Activated CD4-positive, alpha-beta memory T cell treated with anti-CD3 and anti-CD28 coated beads for 36 hours (primary cell): Measurements from ENCODE around the gene XAGE3. TPM values are rescaled to one million over a fixed set of nuclear protein-coding genes. Genes with fewer than 3 reads are reported as not detected.
"Not testable (repeated sequence)": the region's sequence is repeated elsewhere in the genome, so short reads cannot be mapped to it uniquely, and the experiment has no call there.

Experiments used
- CTCF ChIA-PET: fragments of 350-600 bp; sonication (Branson Sonifier 250); formaldehyde crosslinking; loops from one replicate; lab custom pipeline; 2021; ENCODE audit warnings: antibody characterized with exemption, inconsistent platforms; lab: Charles Lee
- POLR2A ChIA-PET: fragments of 350-600 bp; sonication (Branson Sonifier 250); formaldehyde crosslinking; loops from one replicate; lab custom pipeline; 2021; ENCODE audit warnings: antibody characterized with exemption; lab: Charles Lee
- DNase-seq: peaks from one replicate; pipeline ENCODE4 v3.0.0-alpha.2; 2020
- H3K27ac Mint-ChIP-seq: one replicate; pipeline ENCODE4 v1.8.0; 2021; ENCODE audit warnings: mixed read lengths
- H3K27me3 Mint-ChIP-seq: one replicate; pipeline ENCODE4 v1.8.0; 2021; ENCODE audit warnings: mixed read lengths
- H3K36me3 Mint-ChIP-seq: one replicate; pipeline ENCODE4 v1.8.0; 2021; ENCODE audit warnings: mixed read lengths
- H3K4me1 Mint-ChIP-seq: one replicate; pipeline ENCODE4 v1.8.0; 2021; ENCODE audit warnings: low read depth, mixed read lengths
- H3K4me3 Mint-ChIP-seq: one replicate; pipeline ENCODE4 v1.8.0; 2021; ENCODE audit warnings: mild to moderate bottlenecking, mixed read lengths
- H3K9me3 Mint-ChIP-seq: one replicate; pipeline ENCODE4 v1.8.0; 2021; ENCODE audit warnings: mixed read lengths
- intact Hi-C: fragments of 100-400 bp; cut with micrococcal nuclease; formaldehyde crosslinking; loops from one replicate; pipeline ENCODE4 v1.15.1; 2023
- total RNA-seq, 2 experiments: library from RNA; stranded (reverse); gene quantifications; one replicate each; pipeline ENCODE4 v1.2.3, GENCODE V29; 2021

XAGE3 gene
- total RNA-seq, result not detected

DNA sequence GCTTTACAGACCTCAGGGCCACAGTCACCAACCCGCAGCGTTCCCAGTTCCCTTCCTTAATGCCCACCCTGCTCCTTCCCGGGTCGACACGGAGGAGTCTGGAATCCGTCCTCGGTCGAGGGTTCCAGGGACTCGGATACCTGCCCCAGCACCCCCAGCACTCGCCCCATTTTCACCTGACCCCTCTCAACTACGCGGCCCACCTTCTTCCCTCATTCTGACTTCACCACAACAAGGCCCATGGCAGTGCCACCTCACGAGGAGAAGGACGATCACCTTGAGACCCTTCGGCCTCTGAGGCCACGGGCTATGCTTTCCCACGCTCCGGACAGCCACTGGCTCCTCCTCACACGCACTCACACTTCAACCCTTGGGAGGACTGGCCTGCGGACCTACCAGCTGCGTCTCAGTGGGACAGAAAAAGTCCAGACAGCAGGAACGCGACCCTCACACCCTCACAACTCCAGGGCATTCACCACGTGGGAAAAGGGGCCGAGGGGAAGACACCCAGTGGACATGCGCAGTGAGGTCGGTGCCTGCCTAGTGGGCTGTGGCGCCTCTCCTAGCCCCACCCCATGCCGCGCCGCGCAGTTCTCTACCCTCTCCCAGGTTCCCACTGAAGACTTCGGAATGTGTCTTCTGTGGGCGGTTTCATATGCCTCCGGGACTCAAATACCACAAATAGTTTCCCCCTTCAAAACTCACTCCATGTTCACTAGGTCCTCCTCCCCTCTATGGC lies at the start of gene XAGE3:
Gene XAGE3, minus strand, starts transcription at position 474 of the 739 bp plus-strand sequence. CDS start 950 bp downstream, outside the sequence.
- Mint-ChIP-seq H3K36me3 (no peaks in the 10 kb centered on the region), H3K27ac (no peak within 1 kb of the TSS)

DNA sequence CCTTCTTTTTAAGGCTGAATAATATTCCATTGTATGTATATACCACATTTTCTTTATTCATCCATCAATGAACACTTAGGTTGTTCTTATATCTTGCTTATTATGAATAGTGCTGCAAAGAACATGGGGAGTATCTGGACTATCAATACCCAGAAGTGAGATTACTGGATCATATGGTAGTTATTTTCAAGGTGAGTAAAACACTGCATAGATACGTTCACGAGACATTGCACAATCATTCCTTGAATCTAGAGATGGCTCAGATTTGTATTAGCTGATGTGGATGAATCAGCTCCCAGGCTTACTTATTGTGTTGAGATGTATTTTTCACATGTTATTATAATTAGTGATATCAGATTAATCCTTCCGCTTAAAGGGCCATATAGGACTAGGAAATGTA lies 46.8 kb upstream of the XAGE3 start:
- H3K27ac Mint-ChIP-seq, intact Hi-C loops, H3K4me3 Mint-ChIP-seq, CTCF ChIA-PET, H3K4me1 Mint-ChIP-seq, POLR2A ChIA-PET, H3K9me3 Mint-ChIP-seq, DNase-seq, H3K36me3 Mint-ChIP-seq, H3K27me3 Mint-ChIP-seq: not testable (repeated sequence)

More for the DNA sequence above, at the start of gene XAGE3:
- peaks cover 3% of the 10 kb centered on the region for H3K27me3 Mint-ChIP-seq
- POLR2A ChIA-PET, result no interaction called here
- DNase-seq, result no peak
- no peak within 1 kb of the TSS for H3K4me3 Mint-ChIP-seq
- intact Hi-C loops, result no loop called here
- no peaks in the 10 kb centered on the region for H3K9me3 Mint-ChIP-seq
- no peaks in the 10 kb centered on the region for H3K4me1 Mint-ChIP-seq
- CTCF ChIA-PET, result no interaction called here

- H3K9me3 Mint-ChIP-seq, H3K27ac Mint-ChIP-seq, H3K4me1 Mint-ChIP-seq, CTCF ChIA-PET, POLR2A ChIA-PET, DNase-seq, H3K27me3 Mint-ChIP-seq, intact Hi-C loops, H3K36me3 Mint-ChIP-seq, H3K4me3 Mint-ChIP-seq: not testable (repeated sequence)
Measured at GRCh38 chrX:52913681-52914080, 45.8 kb upstream of the XAGE3 start.

DNA sequence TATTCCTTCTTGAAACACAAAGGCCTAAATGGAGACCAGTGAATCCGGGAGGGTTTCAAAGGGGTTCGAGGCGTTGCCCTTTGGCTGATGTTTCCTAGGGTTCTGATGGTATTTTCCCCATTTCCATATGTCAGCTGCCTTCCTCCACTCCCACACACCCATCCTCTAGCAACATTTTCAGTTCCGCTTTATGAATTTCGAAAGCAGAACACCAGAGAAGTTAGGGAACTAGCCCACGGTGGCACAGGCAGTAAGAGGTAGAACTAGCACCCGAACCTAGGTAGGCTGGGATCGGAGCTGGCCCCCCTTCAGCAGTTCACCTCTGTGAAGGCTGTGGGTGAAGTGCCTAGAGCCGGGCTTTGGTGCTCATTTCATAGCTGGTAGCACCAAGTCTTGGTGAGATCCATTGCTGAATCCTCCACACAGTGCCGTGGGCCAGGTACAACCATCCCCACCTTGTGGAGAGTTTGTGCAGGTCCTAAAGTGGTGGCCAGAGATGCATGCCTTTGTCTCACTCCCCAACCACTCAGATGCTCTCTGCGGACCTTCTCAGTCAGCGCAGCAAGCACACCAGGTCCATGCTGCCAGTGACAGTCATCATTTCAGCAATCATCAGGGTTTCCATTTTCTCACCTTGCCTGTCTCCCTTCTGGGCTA lies 41.6 kb upstream of the XAGE3 start:
- CTCF ChIA-PET, DNase-seq, H3K4me3 Mint-ChIP-seq: not testable (repeated sequence)

DNA sequence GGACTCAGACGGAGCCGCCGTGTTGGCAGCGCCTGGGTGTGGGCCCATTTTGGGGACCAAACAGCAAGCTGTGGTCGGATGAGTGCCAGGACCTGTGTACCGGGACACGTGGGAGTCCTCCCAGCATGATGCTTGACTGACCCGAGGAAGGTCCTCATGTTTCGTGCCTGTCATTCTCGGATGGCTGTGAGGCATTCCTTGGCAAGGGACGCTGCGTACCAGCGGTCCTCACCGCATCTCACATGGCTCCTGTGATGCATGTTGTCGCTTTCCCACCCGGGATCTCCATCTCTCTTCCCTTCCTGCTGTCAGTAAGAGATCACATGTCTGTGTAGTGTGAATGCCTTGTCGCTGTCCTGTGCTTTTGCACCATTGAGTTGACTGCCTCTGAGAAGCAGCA lies 40.0 kb upstream of the XAGE3 start:
- intact Hi-C loops, H3K4me1 Mint-ChIP-seq, H3K36me3 Mint-ChIP-seq, H3K4me3 Mint-ChIP-seq, H3K27me3 Mint-ChIP-seq, POLR2A ChIA-PET, H3K27ac Mint-ChIP-seq, CTCF ChIA-PET, H3K9me3 Mint-ChIP-seq, DNase-seq: not testable (repeated sequence)

More for the DNA sequence above, 41.6 kb upstream of the XAGE3 start:
- intact Hi-C loops, H3K27me3 Mint-ChIP-seq, H3K27ac Mint-ChIP-seq, H3K36me3 Mint-ChIP-seq, H3K4me1 Mint-ChIP-seq, POLR2A ChIA-PET, H3K9me3 Mint-ChIP-seq: not testable (repeated sequence)

- not testable (repeated sequence) for H3K4me3 Mint-ChIP-seq
Measured at GRCh38 chrX:52907137-52907536, 39.3 kb upstream of the XAGE3 start.

DNA sequence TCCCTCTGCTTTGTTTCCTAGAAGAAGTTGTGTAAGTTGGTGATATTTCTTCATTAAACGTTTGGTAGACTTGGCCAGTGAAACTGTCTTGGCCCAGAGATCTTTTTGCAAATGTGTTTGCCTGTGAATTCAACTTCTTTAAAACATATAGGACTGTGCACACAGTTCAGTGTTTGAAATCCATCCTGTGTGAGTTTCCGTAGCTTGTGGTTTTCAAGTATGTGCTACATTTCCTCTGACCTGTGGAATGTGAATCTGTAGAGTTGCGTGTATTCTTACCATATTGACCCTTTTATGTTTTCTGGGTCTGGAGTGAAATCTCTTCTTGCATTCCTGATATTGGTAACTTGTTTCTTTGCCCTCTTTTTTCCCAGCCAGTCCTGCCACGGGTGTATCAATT lies 38.2 kb upstream of the XAGE3 start:
- H3K4me3 Mint-ChIP-seq, H3K4me1 Mint-ChIP-seq, H3K27me3 Mint-ChIP-seq, H3K36me3 Mint-ChIP-seq, DNase-seq, intact Hi-C loops, H3K27ac Mint-ChIP-seq, H3K9me3 Mint-ChIP-seq, CTCF ChIA-PET, POLR2A ChIA-PET: not testable (repeated sequence)

More at GRCh38 chrX:52907137-52907536, 39.3 kb upstream of the XAGE3 start:
- H3K27me3 Mint-ChIP-seq, POLR2A ChIA-PET, H3K27ac Mint-ChIP-seq, H3K36me3 Mint-ChIP-seq, DNase-seq, intact Hi-C loops, H3K9me3 Mint-ChIP-seq, H3K4me1 Mint-ChIP-seq, CTCF ChIA-PET: not testable (repeated sequence)

- intact Hi-C loops, H3K9me3 Mint-ChIP-seq, H3K4me3 Mint-ChIP-seq, H3K36me3 Mint-ChIP-seq, CTCF ChIA-PET, DNase-seq, H3K27ac Mint-ChIP-seq, H3K4me1 Mint-ChIP-seq, POLR2A ChIA-PET, H3K27me3 Mint-ChIP-seq: not testable (repeated sequence)
Measured at GRCh38 chrX:52905531-52905930, 37.6 kb upstream of the XAGE3 start.

DNA sequence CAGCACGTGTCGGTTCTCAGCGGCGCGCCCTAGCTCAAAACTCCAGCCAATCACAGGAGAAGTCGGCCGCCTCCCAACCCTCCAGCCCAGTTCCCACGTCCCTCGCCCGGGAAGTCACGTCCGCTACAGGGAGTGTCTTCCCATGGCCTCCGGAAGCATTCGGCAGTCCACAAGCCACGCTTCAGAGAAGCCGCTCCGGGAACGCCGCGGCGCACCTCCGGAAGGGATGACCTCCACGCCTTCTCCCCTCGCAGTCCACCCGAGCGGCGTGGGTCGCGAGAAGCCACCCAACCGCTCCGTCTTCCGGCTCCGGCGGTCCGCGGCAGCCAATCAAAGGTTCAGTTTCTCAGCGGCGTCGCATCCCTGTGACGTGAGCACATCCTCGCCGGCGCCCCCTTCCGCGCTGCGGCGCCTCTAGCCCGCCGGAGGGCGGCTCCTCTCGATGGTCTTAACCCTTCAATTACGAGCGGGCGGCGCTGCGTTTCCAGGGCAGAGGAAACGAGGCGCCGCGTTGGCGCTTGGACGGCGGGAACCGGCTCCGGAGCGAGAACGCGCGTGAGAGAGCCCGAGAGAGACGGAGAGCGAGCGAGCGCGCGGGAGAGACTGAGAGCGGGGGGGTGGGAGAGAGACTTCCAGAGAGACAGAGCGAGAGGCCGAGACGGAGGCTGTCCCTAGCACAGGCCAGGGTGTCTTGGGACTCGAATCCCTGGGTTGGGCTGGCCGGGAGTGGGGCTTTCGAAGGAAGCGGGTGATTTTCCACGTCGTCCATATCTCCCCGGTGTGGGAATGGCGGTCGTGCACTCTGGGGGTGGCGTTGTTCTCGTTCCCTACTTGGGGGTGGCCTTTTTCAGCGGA lies 29.2 kb upstream of the XAGE3 start, which contains the start of gene FAM156B:
Gene FAM156B, plus strand, starts transcription at position 476 of the 855 bp plus-strand sequence. CDS start 9,896 bp downstream, outside the sequence.
- H3K4me1 Mint-ChIP-seq, DNase-seq, intact Hi-C loops, POLR2A ChIA-PET, CTCF ChIA-PET, H3K27ac Mint-ChIP-seq, H3K36me3 Mint-ChIP-seq, H3K9me3 Mint-ChIP-seq, H3K27me3 Mint-ChIP-seq, H3K4me3 Mint-ChIP-seq: not testable (repeated sequence)

DNA sequence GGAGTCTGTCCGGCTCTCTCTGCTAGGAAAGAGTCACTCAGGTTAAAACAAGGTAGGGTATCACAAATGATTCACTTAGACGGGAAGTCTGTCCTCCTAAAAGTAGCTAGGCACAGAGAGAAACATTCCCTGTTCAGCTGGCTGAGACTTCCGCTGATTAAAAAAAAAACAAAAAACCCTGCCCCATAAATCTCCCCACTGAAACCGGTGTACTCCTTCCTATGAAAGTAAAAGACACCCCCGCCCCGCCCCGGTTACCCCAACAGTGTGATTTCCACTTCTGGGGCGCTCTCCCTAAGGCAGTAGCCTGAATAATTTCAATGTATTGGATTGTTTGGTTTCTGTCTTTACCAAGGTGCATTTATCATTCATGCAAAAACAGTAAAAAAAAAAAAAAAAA lies 28.6 kb upstream of the XAGE3 start:
- H3K27me3 Mint-ChIP-seq, H3K27ac Mint-ChIP-seq, H3K36me3 Mint-ChIP-seq, DNase-seq, CTCF ChIA-PET, intact Hi-C loops, H3K9me3 Mint-ChIP-seq, H3K4me3 Mint-ChIP-seq, H3K4me1 Mint-ChIP-seq, POLR2A ChIA-PET: not testable (repeated sequence)

GRCh38 chrX:52888090-52888489 lies 20.2 kb upstream of the XAGE3 start:
- H3K4me1 Mint-ChIP-seq, H3K27ac Mint-ChIP-seq, intact Hi-C loops, CTCF ChIA-PET, DNase-seq, H3K9me3 Mint-ChIP-seq, H3K27me3 Mint-ChIP-seq, POLR2A ChIA-PET, H3K4me3 Mint-ChIP-seq, H3K36me3 Mint-ChIP-seq: not testable (repeated sequence)

DNA sequence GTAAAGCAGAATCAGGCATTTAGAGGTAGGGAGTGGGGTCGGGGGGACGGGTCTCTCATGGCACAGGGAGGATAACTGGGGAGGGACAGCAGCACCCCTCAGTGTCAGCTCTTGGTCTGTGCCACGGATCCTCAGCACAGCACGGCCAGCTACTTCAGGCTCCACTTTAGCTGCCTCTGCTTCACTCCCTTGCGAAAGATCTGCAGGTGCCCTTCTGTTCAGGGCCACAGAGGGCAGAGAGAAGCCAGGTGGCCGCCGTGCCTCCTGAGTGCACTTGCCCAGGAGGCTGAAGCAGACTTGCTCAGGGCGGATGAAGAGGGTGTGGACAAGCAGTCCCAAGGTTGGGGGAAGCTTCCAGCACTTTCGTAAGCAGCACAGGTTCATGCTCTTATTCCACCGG lies 19.6 kb upstream of the XAGE3 start:
- H3K9me3 Mint-ChIP-seq, H3K27ac Mint-ChIP-seq, POLR2A ChIA-PET, CTCF ChIA-PET, H3K27me3 Mint-ChIP-seq, H3K36me3 Mint-ChIP-seq, H3K4me1 Mint-ChIP-seq, intact Hi-C loops, H3K4me3 Mint-ChIP-seq, DNase-seq: not testable (repeated sequence)
